PFSK-1 (cell line): Measurements from ENCODE around the gene SETD2.

Experiments used
- FOXP2 ChIP-seq: optimal IDR thresholded peaks from 2 replicates; pipeline ENCODE3; 2011; ENCODE audit warnings: borderline replicate concordance, control low read depth, inconsistent platforms; ENCODE audit not compliant: insufficient read depth; ENCODE audit errors: extremely low read length, extremely low read depth
- POLR2AphosphoS5 ChIP-seq: IDR thresholded peaks from 2 replicates; pipeline ENCODE4 v1.6.1; 2012; ENCODE audit warnings: low read depth, mild to moderate bottlenecking, control low read depth, low read length, moderate library complexity
- SIN3A ChIP-seq: IDR thresholded peaks from 2 replicates; pipeline ENCODE4 v1.6.1; 2012; ENCODE audit warnings: mild to moderate bottlenecking, low read length, moderate library complexity, borderline replicate concordance; ENCODE audit not compliant: insufficient read depth
- TAF1 ChIP-seq: IDR thresholded peaks from 2 replicates; pipeline ENCODE4 v1.6.1; 2012; ENCODE audit warnings: low read length, control low read depth, borderline replicate concordance; ENCODE audit not compliant: insufficient read depth
- TF ChIP-seq, protein P1 (sequence below), 2 experiments: IDR thresholded peaks; 2 replicates each; pipeline versions ENCODE4 v1.6.1 to v1.8.0; 2011 to 2012; ENCODE audit warnings: low read depth in 2 of 2, low read length in 2 of 2, control low read depth in 1 of 2, inconsistent platforms in 1 of 2, mild to moderate bottlenecking in 1 of 2, moderate library complexity in 1 of 2; ENCODE audit not compliant: insufficient read depth in 1 of 2

The SETD2 gene

DNA sequence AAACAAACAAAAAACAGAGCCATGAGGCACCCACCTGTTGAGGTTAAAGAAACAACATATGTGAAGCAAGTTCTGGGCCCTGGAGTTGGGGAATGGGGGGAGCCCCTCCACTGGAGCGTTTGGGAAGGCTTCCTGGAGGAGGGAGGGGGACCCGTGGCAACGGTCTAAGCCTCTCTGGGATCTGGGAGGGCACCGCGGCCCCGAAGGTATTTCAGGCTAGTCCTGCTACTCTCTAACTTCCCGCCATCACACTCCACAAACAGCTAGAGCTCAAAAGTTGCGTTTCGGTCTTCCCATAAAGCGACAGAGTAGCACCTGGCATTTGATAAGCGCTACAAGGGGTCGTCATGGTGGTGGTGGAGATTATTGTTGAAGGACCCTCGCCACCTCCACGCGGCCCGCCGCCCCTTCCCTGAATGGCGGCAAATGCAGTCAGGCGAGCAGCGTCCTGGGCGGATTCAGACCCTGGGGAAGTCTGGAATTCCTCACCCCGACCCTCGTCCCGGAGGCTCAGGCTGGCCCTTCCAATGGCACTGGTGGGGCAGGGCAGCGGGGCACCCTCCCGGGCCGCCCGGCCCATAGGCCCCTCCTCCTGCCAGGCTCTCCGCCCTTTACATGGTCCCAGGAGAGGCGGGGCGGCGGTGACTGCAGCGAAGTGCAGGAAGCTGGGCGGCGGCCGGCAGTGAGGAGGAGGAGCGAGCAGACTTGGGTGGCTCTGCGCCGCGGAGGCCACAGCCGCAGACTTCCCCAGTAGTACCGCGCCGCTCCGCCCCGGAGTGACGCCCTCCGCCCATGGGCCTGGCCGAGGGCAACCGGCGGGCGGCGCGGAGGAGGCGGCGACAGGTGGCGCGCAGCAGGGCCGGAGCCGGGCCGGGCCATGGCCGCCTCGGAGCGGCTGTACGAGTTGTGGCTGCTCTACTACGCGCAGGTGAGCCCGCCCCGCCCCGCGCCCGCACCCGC is 184.6 kb downstream of the SETD2 start, which contains the start of gene NBEAL2:
NBEAL2 (plus strand) TSS at position 682 of the 960 bp plus-strand sequence; CDS start at position 878, 196 bp downstream.
- TF ChIP-seq TAF1 (peak; percentile 75; the same call in 1 of the 2 replicates), FOXP2 (no peak), POLR2AphosphoS5 (peak; percentile 24; the same call in 1 of the 2 replicates), SIN3A (no peak)
- TF ChIP-seq, protein P1, sequence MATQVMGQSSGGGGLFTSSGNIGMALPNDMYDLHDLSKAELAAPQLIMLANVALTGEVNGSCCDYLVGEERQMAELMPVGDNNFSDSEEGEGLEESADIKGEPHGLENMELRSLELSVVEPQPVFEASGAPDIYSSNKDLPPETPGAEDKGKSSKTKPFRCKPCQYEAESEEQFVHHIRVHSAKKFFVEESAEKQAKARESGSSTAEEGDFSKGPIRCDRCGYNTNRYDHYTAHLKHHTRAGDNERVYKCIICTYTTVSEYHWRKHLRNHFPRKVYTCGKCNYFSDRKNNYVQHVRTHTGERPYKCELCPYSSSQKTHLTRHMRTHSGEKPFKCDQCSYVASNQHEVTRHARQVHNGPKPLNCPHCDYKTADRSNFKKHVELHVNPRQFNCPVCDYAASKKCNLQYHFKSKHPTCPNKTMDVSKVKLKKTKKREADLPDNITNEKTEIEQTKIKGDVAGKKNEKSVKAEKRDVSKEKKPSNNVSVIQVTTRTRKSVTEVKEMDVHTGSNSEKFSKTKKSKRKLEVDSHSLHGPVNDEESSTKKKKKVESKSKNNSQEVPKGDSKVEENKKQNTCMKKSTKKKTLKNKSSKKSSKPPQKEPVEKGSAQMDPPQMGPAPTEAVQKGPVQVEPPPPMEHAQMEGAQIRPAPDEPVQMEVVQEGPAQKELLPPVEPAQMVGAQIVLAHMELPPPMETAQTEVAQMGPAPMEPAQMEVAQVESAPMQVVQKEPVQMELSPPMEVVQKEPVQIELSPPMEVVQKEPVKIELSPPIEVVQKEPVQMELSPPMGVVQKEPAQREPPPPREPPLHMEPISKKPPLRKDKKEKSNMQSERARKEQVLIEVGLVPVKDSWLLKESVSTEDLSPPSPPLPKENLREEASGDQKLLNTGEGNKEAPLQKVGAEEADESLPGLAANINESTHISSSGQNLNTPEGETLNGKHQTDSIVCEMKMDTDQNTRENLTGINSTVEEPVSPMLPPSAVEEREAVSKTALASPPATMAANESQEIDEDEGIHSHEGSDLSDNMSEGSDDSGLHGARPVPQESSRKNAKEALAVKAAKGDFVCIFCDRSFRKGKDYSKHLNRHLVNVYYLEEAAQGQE (IDR thresholded peaks at IDR 0.05; ENCODE audit: insufficient read depth in 1 of 2, low read depth in 2 of 2, low read length in 2 of 2) = peak in 1 of 2 experiments; percentile 13; a peak in 1 of 4 replicates

DNA sequence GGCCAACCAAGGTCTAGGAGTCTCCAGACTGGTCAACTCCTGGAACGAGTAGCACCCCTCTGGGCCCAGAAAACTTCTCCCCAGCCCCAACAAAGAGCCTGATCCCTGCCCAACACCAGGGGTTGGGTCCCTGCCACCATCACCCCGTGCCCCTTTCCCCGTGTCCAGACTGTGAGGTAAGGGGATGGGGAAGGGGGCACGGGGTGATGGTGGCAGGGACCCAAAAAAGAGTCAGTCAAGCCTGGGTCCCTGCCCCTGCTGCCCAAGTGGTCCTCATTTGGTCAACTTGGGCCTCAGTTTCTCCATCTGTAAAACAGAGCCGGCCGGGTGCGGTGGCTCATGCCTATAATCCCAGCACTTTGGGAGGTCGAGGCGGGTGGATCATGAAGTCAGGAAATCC is 185.5 kb downstream of the SETD2 start:
- TF ChIP-seq POLR2AphosphoS5 (no peak), TAF1 (no peak), FOXP2 (no peak), SIN3A (no peak)
- TF ChIP-seq, protein P1 (IDR thresholded peaks at IDR 0.05; ENCODE audit: insufficient read depth in 1 of 2, low read depth in 2 of 2, low read length in 2 of 2) = no peak

DNA sequence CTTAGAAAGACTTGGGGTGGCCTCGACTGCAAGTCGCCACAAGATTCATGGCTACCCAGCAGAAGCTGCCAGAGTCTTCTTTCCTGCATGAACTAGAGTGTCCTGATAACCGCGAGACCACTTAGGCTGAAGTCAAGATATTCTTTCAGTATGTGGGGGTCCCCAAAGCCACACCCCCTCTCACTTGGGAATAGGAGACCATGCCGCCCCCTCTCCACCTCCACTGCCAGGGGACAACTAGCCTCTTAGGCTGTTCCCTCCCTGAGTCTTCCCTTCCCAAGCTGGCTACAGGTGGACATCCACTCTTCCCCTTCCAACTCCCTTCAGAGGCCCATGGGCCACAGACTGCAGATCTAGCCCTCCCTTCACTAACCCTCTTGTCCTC is 186.1 kb downstream of the SETD2 start:
- TF ChIP-seq POLR2AphosphoS5 = no peak
- no peak for TF ChIP-seq SIN3A
- TF ChIP-seq, protein P1 (IDR thresholded peaks at IDR 0.05; ENCODE audit: insufficient read depth in 1 of 2, low read depth in 2 of 2, low read length in 2 of 2) = no peak
- no peak for TF ChIP-seq FOXP2
- no peak for TF ChIP-seq TAF1

DNA sequence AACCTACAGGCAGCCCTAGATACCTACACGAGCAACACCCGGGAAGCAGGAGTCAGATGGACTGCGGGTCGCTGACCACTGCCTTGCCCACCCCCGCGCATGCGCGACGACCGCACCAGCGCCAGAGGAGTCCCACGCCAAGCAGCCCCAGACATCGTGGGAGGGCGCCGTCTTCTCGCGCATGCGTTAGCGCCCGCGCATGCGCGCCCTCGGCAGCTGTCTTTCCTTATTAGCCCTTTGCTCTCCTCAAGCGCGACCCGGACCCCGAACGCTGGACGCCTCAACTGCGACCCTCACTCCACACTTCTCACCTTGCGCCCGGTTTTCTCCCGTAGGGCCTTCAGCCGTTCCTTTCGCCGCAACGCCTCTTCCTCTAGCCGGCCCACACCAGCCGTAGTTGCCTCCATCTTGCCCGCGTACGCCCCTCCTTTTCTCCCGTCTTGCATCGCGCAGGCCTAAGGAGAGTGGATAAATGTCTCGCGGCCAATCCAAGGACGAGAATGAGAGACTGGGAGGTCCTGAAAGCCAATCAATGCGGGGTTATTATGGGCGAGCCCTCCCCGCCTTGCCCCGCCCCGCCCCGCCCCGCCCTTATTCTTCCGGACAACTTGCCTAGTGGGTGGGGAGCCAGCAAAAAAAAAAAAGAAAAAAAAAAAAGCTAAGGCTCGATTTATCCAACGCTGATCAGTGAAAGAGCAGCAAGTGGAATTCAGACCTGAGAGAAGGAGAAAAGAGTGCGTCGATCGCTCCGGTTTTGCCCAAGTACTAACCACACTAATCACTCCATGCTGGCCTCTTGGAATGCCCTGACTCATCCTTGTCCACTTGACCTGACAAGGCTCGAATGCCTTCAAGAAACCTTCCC is 187.4 kb downstream of the SETD2 start, which contains the start of gene CCDC12:
CCDC12 (minus strand) TSS at position 420 of the 865 bp plus-strand sequence; CDS start at position 407, 13 bp downstream.
- no peak for TF ChIP-seq SIN3A
- TF ChIP-seq TAF1 = peak; percentile 72; the same call in 1 of the 2 replicates
- peak; percentile 82 for TF ChIP-seq POLR2AphosphoS5
